HEK293 (cell line): ENCODE results near the gene SCYL3.
"Not testable (repeated sequence)": the region's sequence is repeated elsewhere in the genome, so short reads cannot be mapped to it uniquely, and the experiment has no call there.

Experiments
- CTCF ChIA-PET: fragments of 350-600 bp; formaldehyde crosslinking; extraction: SDS; loops from one replicate; lab custom pipeline; 2021; ENCODE audit warnings: antibody characterized with exemption; lab: Yijun Ruan, JAX
- POLR2A ChIA-PET: fragments of 300-600 bp; formaldehyde crosslinking; extraction: SDS; loops from one replicate; lab custom pipeline; 2020; ENCODE audit warnings: antibody characterized with exemption, inconsistent platforms; lab: Yijun Ruan, JAX
- H3K27ac ChIP-seq: fragments of 200-500 bp; sonication (Bioruptor generic); 2 replicates; pipeline ENCODE4 v1.5.1; 2014; ENCODE audit warnings: low read depth, low read length, control low read depth, inconsistent platforms; ENCODE audit errors: extremely low read depth
- H3K36me3 ChIP-seq, 2 experiments: fragments of 200-500 bp in 1 of 2; sonication (Bioruptor generic) in 1 of 2; 1 replicate in 1 of 2; 2 replicates in 1 of 2; pipeline ENCODE4 v1.5.1; 2014 to 2017; ENCODE audit warnings: inconsistent platforms in 2 of 2, low read length in 2 of 2; ENCODE audit not compliant: control insufficient read depth in 2 of 2, insufficient read depth in 1 of 2
- H3K4me1 ChIP-seq: fragments of 200-500 bp; sonication (Bioruptor generic); 2 replicates; pipeline ENCODE4 v1.5.1; 2014; ENCODE audit warnings: mild to moderate bottlenecking, low read length, inconsistent platforms; ENCODE audit not compliant: control insufficient read depth, insufficient read depth
- H3K4me3 ChIP-seq: 2 replicates; pipeline ENCODE4 v1.5.1; 2011; ENCODE audit warnings: low read depth, mild to moderate bottlenecking, control low read depth, low read length, moderate library complexity
- H3K9me3 ChIP-seq: fragments of 200-500 bp; sonication (Bioruptor generic); 2 replicates; pipeline ENCODE4 v1.5.1; 2014; ENCODE audit warnings: low read depth, low read length, inconsistent platforms; ENCODE audit not compliant: control insufficient read depth, insufficient read depth
- BCL11B ChIP-seq: fragments of 450-650 bp; formaldehyde crosslinking; IDR thresholded peaks from 2 replicates; pipeline ENCODE4 v1.5.1; 2016; ENCODE audit warnings: low read depth, missing biosample characterization, missing genetic modification characterization
- CTCF ChIP-seq: fragments of 450-650 bp; formaldehyde crosslinking; IDR thresholded peaks from 2 replicates; pipeline ENCODE4 v1.5.1; 2016; ENCODE audit warnings: missing biosample characterization, missing genetic modification characterization
- IKZF3 ChIP-seq: fragments of 450-650 bp; IDR thresholded peaks from 2 replicates; pipeline ENCODE4 v1.5.0; 2018; ENCODE audit warnings: missing biosample characterization, mild to moderate bottlenecking, missing genetic modification characterization, moderate library complexity
- KLF1 ChIP-seq: fragments of 450-650 bp; formaldehyde crosslinking; IDR thresholded peaks from 2 replicates; pipeline ENCODE4 v1.5.1; 2016; ENCODE audit warnings: missing biosample characterization, missing genetic modification characterization
- SALL2 ChIP-seq: fragments of 450-650 bp; formaldehyde crosslinking; IDR thresholded peaks from 2 replicates; pipeline ENCODE4 v1.5.0; 2017; ENCODE audit warnings: missing biosample characterization, mild to moderate bottlenecking, missing genetic modification characterization, borderline replicate concordance
- ZIC2 ChIP-seq: fragments of 450-650 bp; formaldehyde crosslinking; IDR thresholded peaks from 2 replicates; pipeline ENCODE4 v1.5.1; 2016; ENCODE audit warnings: missing biosample characterization, missing genetic modification characterization
- ZNF112 ChIP-seq: fragments of 450-650 bp; formaldehyde crosslinking; IDR thresholded peaks from 2 replicates; pipeline ENCODE4 v1.5.0; 2017; ENCODE audit warnings: missing biosample characterization, missing genetic modification characterization
- ZNF174 ChIP-seq: fragments of 450-650 bp; formaldehyde crosslinking; IDR thresholded peaks from 2 replicates; pipeline ENCODE4 v1.5.0; 2017; ENCODE audit warnings: missing biosample characterization, mild to moderate bottlenecking, missing genetic modification characterization
- ZNF202 ChIP-seq: fragments of 450-650 bp; formaldehyde crosslinking; IDR thresholded peaks from 2 replicates; pipeline ENCODE4 v1.5.1; 2016; ENCODE audit warnings: missing biosample characterization, missing genetic modification characterization, borderline replicate concordance
- ZNF248 ChIP-seq: fragments of 450-650 bp; formaldehyde crosslinking; IDR thresholded peaks from 2 replicates; pipeline ENCODE4 v1.5.1; 2017; ENCODE audit warnings: missing biosample characterization, missing genetic modification characterization
- ZNF426 ChIP-seq: fragments of 450-650 bp; formaldehyde crosslinking; IDR thresholded peaks from 2 replicates; pipeline ENCODE4 v1.5.1; 2017; ENCODE audit warnings: missing biosample characterization, missing genetic modification characterization, mild to moderate bottlenecking, inconsistent platforms, moderate library complexity
- ZNF488 ChIP-seq: fragments of 450-650 bp; formaldehyde crosslinking; IDR thresholded peaks from 2 replicates; pipeline ENCODE4 v1.5.1; 2016; ENCODE audit warnings: missing biosample characterization, missing genetic modification characterization
- ZNF529 ChIP-seq: fragments of 450-650 bp; formaldehyde crosslinking; IDR thresholded peaks from 2 replicates; pipeline ENCODE4 v1.5.1; 2017; ENCODE audit warnings: missing genetic modification characterization, missing biosample characterization; ENCODE audit not compliant: insufficient replicate concordance
- ZNF629 ChIP-seq: fragments of 450-650 bp; formaldehyde crosslinking; IDR thresholded peaks from 2 replicates; pipeline ENCODE4 v1.5.1; 2017; ENCODE audit warnings: missing biosample characterization, missing genetic modification characterization
- ZSCAN18 ChIP-seq: fragments of 450-650 bp; formaldehyde crosslinking; IDR thresholded peaks from 2 replicates; pipeline ENCODE4 v1.5.1; 2016; ENCODE audit warnings: missing biosample characterization, missing genetic modification characterization
- ZSCAN23 ChIP-seq: fragments of 450-650 bp; formaldehyde crosslinking; IDR thresholded peaks from 2 replicates; pipeline ENCODE4 v1.5.1; 2016; ENCODE audit warnings: missing biosample characterization, missing genetic modification characterization
- TF ChIP-seq, protein P1 (sequence below): fragments of 450-650 bp; formaldehyde crosslinking; IDR thresholded peaks from 2 replicates; pipeline ENCODE4 v1.5.1; 2016; ENCODE audit warnings: missing biosample characterization, missing genetic modification characterization, borderline replicate concordance
- TF ChIP-seq, protein P2 (sequence below): fragments of 450-650 bp; formaldehyde crosslinking; IDR thresholded peaks from 2 replicates; pipeline ENCODE4 v1.5.1; 2016; ENCODE audit warnings: missing biosample characterization, missing genetic modification characterization, borderline replicate concordance

The SCYL3 gene

GRCh38 chr1:169816617-169817016 is 77.1 kb downstream of the SCYL3 start (continued):
- no peak for TF ChIP-seq ZSCAN18 (tag by site-specific recombination)

DNA sequence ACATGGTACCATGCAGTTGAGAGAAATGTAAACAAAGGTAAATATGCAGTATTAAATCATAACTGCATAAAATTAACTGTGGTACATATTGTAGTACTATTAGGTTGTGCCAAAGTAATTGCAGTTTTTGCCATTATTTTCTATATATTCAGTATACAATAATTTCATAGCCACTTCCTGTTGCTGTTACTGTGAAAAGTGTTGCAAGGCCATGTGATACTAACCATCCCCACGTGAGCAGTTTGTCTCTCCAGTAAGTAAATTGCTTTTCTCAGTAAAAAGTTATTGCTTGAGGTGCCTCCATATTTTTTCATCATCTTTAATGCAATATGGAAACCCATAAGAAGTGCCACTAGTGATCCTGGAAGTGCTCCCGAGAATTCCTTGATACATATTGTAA is 79.4 kb downstream of the SCYL3 start:
- TF ChIP-seq CTCF (tag by site-specific recombination): no peak
- no peak for TF ChIP-seq ZNF529 (tag by site-specific recombination)
- TF ChIP-seq ZNF112 (tag by site-specific recombination): no peak
- TF ChIP-seq, protein P1, sequence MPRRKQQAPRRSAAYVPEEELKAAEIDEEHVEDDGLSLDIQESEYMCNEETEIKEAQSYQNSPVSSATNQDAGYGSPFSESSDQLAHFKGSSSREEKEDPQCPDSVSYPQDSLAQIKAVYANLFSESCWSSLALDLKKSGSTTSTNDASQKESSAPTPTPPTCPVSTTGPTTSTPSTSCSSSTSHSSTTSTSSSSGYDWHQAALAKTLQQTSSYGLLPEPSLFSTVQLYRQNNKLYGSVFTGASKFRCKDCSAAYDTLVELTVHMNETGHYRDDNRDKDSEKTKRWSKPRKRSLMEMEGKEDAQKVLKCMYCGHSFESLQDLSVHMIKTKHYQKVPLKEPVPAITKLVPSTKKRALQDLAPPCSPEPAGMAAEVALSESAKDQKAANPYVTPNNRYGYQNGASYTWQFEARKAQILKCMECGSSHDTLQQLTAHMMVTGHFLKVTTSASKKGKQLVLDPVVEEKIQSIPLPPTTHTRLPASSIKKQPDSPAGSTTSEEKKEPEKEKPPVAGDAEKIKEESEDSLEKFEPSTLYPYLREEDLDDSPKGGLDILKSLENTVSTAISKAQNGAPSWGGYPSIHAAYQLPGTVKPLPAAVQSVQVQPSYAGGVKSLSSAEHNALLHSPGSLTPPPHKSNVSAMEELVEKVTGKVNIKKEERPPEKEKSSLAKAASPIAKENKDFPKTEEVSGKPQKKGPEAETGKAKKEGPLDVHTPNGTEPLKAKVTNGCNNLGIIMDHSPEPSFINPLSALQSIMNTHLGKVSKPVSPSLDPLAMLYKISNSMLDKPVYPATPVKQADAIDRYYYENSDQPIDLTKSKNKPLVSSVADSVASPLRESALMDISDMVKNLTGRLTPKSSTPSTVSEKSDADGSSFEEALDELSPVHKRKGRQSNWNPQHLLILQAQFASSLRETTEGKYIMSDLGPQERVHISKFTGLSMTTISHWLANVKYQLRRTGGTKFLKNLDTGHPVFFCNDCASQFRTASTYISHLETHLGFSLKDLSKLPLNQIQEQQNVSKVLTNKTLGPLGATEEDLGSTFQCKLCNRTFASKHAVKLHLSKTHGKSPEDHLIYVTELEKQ (tag by site-specific recombination): no peak
- TF ChIP-seq ZNF202: no peak
- no peak for TF ChIP-seq ZNF248 (tag by site-specific recombination)
- no peak for TF ChIP-seq ZSCAN23 (tag by site-specific recombination)
- TF ChIP-seq ZNF629 (tag by site-specific recombination): no peak
- no peak for TF ChIP-seq ZNF174 (tag by site-specific recombination)
- TF ChIP-seq SALL2: no peak
- TF ChIP-seq ZIC2: no peak
- Histone ChIP-seq H3K4me1 (no peaks in the 10 kb centered on the region), H3K27ac (no peak overlapping the region), H3K4me3 (no peak overlapping the region), H3K36me3 (peaks cover 13 to 66% of the 10 kb centered on the region in 2 experiments), H3K9me3 (no peaks in the 10 kb centered on the region)
- POLR2A ChIA-PET: no interaction called here
- CTCF ChIA-PET: no interaction called here

- H3K9me3 ChIP-seq: no peaks in the 10 kb centered on the region
- ChIA-PET CTCF (interaction anchor here (1.0 to 3.5 kb wide), 2 partner anchors 225 to 260 kb away, joined by 3 to 43 read pairs; no protein-coding TSS in a partner anchor), POLR2A (no interaction called here)
- H3K4me3 ChIP-seq: no peak overlapping the region
- TF ChIP-seq KLF1 (tag by site-specific recombination) (no peak), ZNF488 (tag by site-specific recombination) (no peak), IKZF3 (no peak), ZNF426 (no peak), BCL11B (tag by site-specific recombination) (no peak)
- TF ChIP-seq, protein P2, sequence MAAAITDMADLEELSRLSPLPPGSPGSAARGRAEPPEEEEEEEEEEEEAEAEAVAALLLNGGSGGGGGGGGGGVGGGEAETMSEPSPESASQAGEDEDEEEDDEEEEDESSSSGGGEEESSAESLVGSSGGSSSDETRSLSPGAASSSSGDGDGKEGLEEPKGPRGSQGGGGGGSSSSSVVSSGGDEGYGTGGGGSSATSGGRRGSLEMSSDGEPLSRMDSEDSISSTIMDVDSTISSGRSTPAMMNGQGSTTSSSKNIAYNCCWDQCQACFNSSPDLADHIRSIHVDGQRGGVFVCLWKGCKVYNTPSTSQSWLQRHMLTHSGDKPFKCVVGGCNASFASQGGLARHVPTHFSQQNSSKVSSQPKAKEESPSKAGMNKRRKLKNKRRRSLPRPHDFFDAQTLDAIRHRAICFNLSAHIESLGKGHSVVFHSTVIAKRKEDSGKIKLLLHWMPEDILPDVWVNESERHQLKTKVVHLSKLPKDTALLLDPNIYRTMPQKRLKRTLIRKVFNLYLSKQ (tag by site-specific recombination): no peak
- H3K36me3 ChIP-seq: peaks cover 19 to 73% of the 10 kb centered on the region in 2 experiments
- H3K27ac ChIP-seq: no peak overlapping the region
- no peaks in the 10 kb centered on the region for H3K4me1 ChIP-seq
Measured at GRCh38 chr1:169812131-169812530, 81.6 kb downstream of the SCYL3 start.

DNA sequence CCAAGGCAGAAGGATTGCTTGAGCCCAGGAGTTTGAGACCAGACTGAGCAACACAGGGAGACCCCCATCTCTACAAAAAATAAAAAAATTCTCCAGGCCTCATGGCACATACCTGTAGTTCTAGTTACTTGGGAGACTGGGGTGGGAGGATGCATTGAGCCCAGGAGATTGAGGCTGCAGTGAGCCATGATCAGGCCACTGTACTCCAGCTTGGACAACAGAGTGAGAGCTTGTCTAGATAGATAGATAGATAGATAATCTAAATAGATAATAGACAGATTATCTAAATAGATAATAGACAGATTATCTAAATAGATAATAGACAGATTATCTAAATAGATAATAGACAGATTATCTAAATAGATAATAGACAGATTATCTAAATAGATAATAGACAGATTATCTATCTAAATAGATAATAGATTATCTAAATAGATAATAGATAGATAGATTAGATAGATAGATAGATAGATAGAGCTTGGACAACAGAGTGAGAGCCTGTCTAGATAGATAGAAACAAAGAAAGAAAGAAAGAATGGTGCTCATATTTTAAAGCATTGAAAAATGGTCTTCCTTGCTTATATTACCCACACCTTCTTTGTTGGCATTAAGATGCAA is 82.2 kb downstream of the SCYL3 start:
- POLR2A ChIA-PET: not testable (repeated sequence)
- H3K36me3 ChIP-seq: peaks cover 22 to 73% of the 10 kb centered on the region in 2 experiments

More for the DNA sequence above, 82.2 kb downstream of the SCYL3 start:
- H3K4me3 ChIP-seq, H3K9me3 ChIP-seq, H3K4me1 ChIP-seq, H3K27ac ChIP-seq: not testable (repeated sequence)
- CTCF ChIA-PET: interaction anchor here (1.0 to 3.5 kb wide), 2 partner anchors 224 to 259 kb away, joined by 3 to 43 read pairs; no protein-coding TSS in a partner anchor
